GM23338 (cell line): ENCODE measurements around the gene PER3. TPM values are rescaled to one million over a fixed set of nuclear protein-coding genes. Genes with fewer than 3 reads are reported as not detected.

ENCODE experiments used
- ATAC-seq: fragments of 200-7000 bp; cut with Tn5 transposase; 3 replicates; pipeline ENCODE4 v1.9.1; 2020
- DNase-seq: peaks from one replicate; pipeline ENCODE4 v3.0.0-alpha.2; 2015; ENCODE audit warnings: low spot score
- H2AFZ ChIP-seq: fragments of 200-600 bp; sonication (generic); 2 replicates; pipeline ENCODE4 v1.8.0; 2016; ENCODE audit warnings: antibody characterized with exemption, mild to moderate bottlenecking, moderate library complexity
- H3F3A ChIP-seq: fragments of 200-600 bp; sonication (generic); replicated peaks from 2 replicates; pipeline ENCODE4 v1.8.0; 2017; ENCODE audit warnings: antibody characterized with exemption, mixed run types, low read depth
- H3K27ac ChIP-seq: fragments of 200-600 bp; sonication (generic); 2 replicates; pipeline ENCODE4 v1.6.1; 2016; ENCODE audit warnings: low read depth
- H3K27me3 ChIP-seq: fragments of 200-600 bp; sonication (generic); 2 replicates; pipeline ENCODE4 v1.8.0; 2016; ENCODE audit warnings: mild to moderate bottlenecking, mixed run types, moderate library complexity; ENCODE audit not compliant: insufficient read depth
- H3K36me3 ChIP-seq: fragments of 200-600 bp; sonication (generic); 2 replicates; pipeline ENCODE4 v1.8.0; 2016; ENCODE audit warnings: mild to moderate bottlenecking; ENCODE audit not compliant: insufficient read depth
- H3K4me1 ChIP-seq: fragments of 200-600 bp; sonication (generic); 2 replicates; pipeline ENCODE4 v1.8.0; 2016; ENCODE audit warnings: mild to moderate bottlenecking, moderate library complexity; ENCODE audit not compliant: insufficient read depth
- H3K4me2 ChIP-seq: fragments of 200-600 bp; sonication (generic); 2 replicates; pipeline ENCODE4 v1.7.1; 2017; ENCODE audit warnings: mixed run types
- H3K4me3 ChIP-seq: fragments of 200-600 bp; sonication (generic); 2 replicates; pipeline ENCODE4 v1.6.1; 2016; ENCODE audit warnings: mixed run types
- H3K79me2 ChIP-seq: fragments of 200-600 bp; sonication (generic); replicated peaks from 2 replicates; pipeline ENCODE4 v1.8.0; 2017; ENCODE audit warnings: mild to moderate bottlenecking; ENCODE audit not compliant: insufficient read depth
- H3K9me2 ChIP-seq: fragments of 200-600 bp; sonication (generic); 2 replicates; pipeline ENCODE4 v1.8.0; 2017; ENCODE audit not compliant: insufficient read depth
- H4K20me1 ChIP-seq: fragments of 200-600 bp; sonication (generic); replicated peaks from 2 replicates; pipeline ENCODE4 v1.8.0; 2017; ENCODE audit warnings: mild to moderate bottlenecking; ENCODE audit not compliant: insufficient read depth
- H3K27ac Mint-ChIP-seq: 2 replicates; pipeline ENCODE4 v1.8.0; 2020; ENCODE audit warnings: inconsistent platforms, mild to moderate bottlenecking, moderate library complexity, mixed read lengths
- H3K27me3 Mint-ChIP-seq: 3 replicates; pipeline ENCODE4 v1.8.0; 2022; ENCODE audit warnings: low read depth, mild to moderate bottlenecking, moderate library complexity, mixed read lengths, inconsistent platforms; ENCODE audit not compliant: insufficient read depth, poor library complexity
- H3K36me3 Mint-ChIP-seq: 3 replicates; pipeline ENCODE4 v1.8.0; 2021; ENCODE audit warnings: low read depth, mild to moderate bottlenecking, inconsistent platforms, moderate library complexity, mixed read lengths
- H3K4me1 Mint-ChIP-seq: 3 replicates; pipeline ENCODE4 v1.8.0; 2020; ENCODE audit warnings: mild to moderate bottlenecking, inconsistent platforms, mixed read lengths
- H3K4me3 Mint-ChIP-seq: 3 replicates; pipeline ENCODE4 v1.8.0; 2021; ENCODE audit warnings: moderate library complexity, mild to moderate bottlenecking, inconsistent platforms, mixed read lengths
- H3K9me3 Mint-ChIP-seq: 3 replicates; pipeline ENCODE4 v1.8.0; 2020; ENCODE audit warnings: moderate library complexity, mild to moderate bottlenecking, inconsistent platforms, mixed read lengths
- CREB1 ChIP-seq: fragments of 250-450 bp; sonication (Bioruptor Pico); IDR thresholded peaks from 2 replicates; pipeline ENCODE4 v1.5.0; 2020; ENCODE audit warnings: low read depth, mild to moderate bottlenecking, moderate library complexity
- EZH2 ChIP-seq: fragments of 200-600 bp; sonication (generic); IDR thresholded peaks from one replicate; pipeline ENCODE4 v1.8.0; 2017; ENCODE audit warnings: antibody characterized with exemption, mild to moderate bottlenecking, low read depth; ENCODE audit not compliant: unreplicated experiment
- EZH2phosphoT487 ChIP-seq: fragments of 200-600 bp; sonication (generic); IDR thresholded peaks from one replicate; pipeline ENCODE4 v1.8.1; 2018; ENCODE audit warnings: antibody characterized with exemption; ENCODE audit not compliant: unreplicated experiment
- JUNB ChIP-seq: IDR thresholded peaks from one replicate; pipeline ENCODE4 v1.6.1; 2016; ENCODE audit warnings: antibody characterized with exemption; ENCODE audit not compliant: unreplicated experiment
- NANOG ChIP-seq: IDR thresholded peaks from 2 replicates; pipeline ENCODE4 v1.6.1; 2016; ENCODE audit warnings: antibody characterized with exemption, borderline replicate concordance
- POLR2AphosphoS5 ChIP-seq: IDR thresholded peaks from 2 replicates; pipeline ENCODE4 v1.6.1; 2016; ENCODE audit warnings: antibody characterized with exemption, low read depth
- REST ChIP-seq: IDR thresholded peaks from one replicate; pipeline ENCODE4 v1.6.1; 2018; ENCODE audit warnings: antibody characterized with exemption; ENCODE audit not compliant: unreplicated experiment
- STAT1 ChIP-seq: IDR thresholded peaks from one replicate; pipeline ENCODE4 v1.6.1; 2016; ENCODE audit warnings: antibody characterized with exemption; ENCODE audit not compliant: unreplicated experiment
- ZNF114 ChIP-seq: fragments of 250-450 bp; sonication (Bioruptor Pico); IDR thresholded peaks from 2 replicates; pipeline ENCODE4 v1.5.0; 2020; ENCODE audit warnings: mild to moderate bottlenecking, moderate library complexity
- ZNF331 ChIP-seq: fragments of 250-450 bp; sonication (Bioruptor Pico); IDR thresholded peaks from 2 replicates; pipeline ENCODE4 v1.5.0; 2020; ENCODE audit warnings: low read depth, mild to moderate bottlenecking, moderate library complexity
- polyA plus RNA-seq: library from polyadenylated mRNA; unstranded; fragments of >200 nt; fragmentation: Nextera tagmentation; extraction: Ambion mirVana; gene quantifications from 2 replicates; pipeline ENCODE4 v1.2.1, GENCODE V29; 2016
- total RNA-seq: library from RNA; depleted of rRNA; stranded (reverse); fragments of >200 nt; shearing (Covaris generic); gene quantifications from 2 replicates; pipeline ENCODE4 v1.2.3, GENCODE V29; 2014
- TF ChIP-seq, protein P1 (sequence below): fragments of 250-450 bp; sonication (Bioruptor Pico); IDR thresholded peaks from 2 replicates; pipeline ENCODE4 v1.5.0; 2020; ENCODE audit warnings: mild to moderate bottlenecking, moderate library complexity
- TF ChIP-seq, protein P2 (sequence below): IDR thresholded peaks from 2 replicates; pipeline ENCODE4 v1.6.1; 2016; ENCODE audit warnings: antibody characterized with exemption
- TF ChIP-seq, protein P3 (sequence below), 2 experiments: fragments of 200-600 bp in 1 of 2; sonication (generic) in 1 of 2; conservative IDR thresholded peaks; 2 replicates each; pipeline versions ENCODE4 v1.5.1 to v1.6.1; 2016 to 2017; ENCODE audit warnings: antibody characterized with exemption in 2 of 2, low read depth in 2 of 2, mild to moderate bottlenecking in 2 of 2, moderate library complexity in 1 of 2

Gene PER3
- total and polyA plus RNA-seq, 2 experiments from 2014 or later = 6.1 to 16.4 TPM

GRCh38 chr1:7749126-7749525 is 35.0 kb upstream of the PER3 start:
- H3K4me2 ChIP-seq = no peak overlapping the region
- no peaks in the 10 kb centered on the region; the same call in 1 of the 2 replicates for H3K36me3 ChIP-seq
- no peaks in the 10 kb centered on the region for H3F3A ChIP-seq
- no peaks in the 10 kb centered on the region for H3K9me2 ChIP-seq
- H3K27ac ChIP-seq = no peak overlapping the region
- no peak for ATAC-seq
- H3K4me1 ChIP-seq = peaks cover 4% of the 10 kb centered on the region; the same call in 1 of the 2 replicates
- H3K4me3 ChIP-seq = no peak overlapping the region
- no peak overlapping the region for H2AFZ ChIP-seq
- Mint-ChIP-seq H3K27ac (no peak overlapping the region), H3K36me3 (no peaks in the 10 kb centered on the region; the same call in 2 of the 3 replicates), H3K9me3 (no peaks in the 10 kb centered on the region), H3K4me1 (peaks cover 18% of the 10 kb centered on the region), H3K27me3 (no peaks in the 10 kb centered on the region), H3K4me3 (no peak overlapping the region)
- no peak for DNase-seq
- no peak for TF ChIP-seq JUNB
- TF ChIP-seq, protein P1, sequence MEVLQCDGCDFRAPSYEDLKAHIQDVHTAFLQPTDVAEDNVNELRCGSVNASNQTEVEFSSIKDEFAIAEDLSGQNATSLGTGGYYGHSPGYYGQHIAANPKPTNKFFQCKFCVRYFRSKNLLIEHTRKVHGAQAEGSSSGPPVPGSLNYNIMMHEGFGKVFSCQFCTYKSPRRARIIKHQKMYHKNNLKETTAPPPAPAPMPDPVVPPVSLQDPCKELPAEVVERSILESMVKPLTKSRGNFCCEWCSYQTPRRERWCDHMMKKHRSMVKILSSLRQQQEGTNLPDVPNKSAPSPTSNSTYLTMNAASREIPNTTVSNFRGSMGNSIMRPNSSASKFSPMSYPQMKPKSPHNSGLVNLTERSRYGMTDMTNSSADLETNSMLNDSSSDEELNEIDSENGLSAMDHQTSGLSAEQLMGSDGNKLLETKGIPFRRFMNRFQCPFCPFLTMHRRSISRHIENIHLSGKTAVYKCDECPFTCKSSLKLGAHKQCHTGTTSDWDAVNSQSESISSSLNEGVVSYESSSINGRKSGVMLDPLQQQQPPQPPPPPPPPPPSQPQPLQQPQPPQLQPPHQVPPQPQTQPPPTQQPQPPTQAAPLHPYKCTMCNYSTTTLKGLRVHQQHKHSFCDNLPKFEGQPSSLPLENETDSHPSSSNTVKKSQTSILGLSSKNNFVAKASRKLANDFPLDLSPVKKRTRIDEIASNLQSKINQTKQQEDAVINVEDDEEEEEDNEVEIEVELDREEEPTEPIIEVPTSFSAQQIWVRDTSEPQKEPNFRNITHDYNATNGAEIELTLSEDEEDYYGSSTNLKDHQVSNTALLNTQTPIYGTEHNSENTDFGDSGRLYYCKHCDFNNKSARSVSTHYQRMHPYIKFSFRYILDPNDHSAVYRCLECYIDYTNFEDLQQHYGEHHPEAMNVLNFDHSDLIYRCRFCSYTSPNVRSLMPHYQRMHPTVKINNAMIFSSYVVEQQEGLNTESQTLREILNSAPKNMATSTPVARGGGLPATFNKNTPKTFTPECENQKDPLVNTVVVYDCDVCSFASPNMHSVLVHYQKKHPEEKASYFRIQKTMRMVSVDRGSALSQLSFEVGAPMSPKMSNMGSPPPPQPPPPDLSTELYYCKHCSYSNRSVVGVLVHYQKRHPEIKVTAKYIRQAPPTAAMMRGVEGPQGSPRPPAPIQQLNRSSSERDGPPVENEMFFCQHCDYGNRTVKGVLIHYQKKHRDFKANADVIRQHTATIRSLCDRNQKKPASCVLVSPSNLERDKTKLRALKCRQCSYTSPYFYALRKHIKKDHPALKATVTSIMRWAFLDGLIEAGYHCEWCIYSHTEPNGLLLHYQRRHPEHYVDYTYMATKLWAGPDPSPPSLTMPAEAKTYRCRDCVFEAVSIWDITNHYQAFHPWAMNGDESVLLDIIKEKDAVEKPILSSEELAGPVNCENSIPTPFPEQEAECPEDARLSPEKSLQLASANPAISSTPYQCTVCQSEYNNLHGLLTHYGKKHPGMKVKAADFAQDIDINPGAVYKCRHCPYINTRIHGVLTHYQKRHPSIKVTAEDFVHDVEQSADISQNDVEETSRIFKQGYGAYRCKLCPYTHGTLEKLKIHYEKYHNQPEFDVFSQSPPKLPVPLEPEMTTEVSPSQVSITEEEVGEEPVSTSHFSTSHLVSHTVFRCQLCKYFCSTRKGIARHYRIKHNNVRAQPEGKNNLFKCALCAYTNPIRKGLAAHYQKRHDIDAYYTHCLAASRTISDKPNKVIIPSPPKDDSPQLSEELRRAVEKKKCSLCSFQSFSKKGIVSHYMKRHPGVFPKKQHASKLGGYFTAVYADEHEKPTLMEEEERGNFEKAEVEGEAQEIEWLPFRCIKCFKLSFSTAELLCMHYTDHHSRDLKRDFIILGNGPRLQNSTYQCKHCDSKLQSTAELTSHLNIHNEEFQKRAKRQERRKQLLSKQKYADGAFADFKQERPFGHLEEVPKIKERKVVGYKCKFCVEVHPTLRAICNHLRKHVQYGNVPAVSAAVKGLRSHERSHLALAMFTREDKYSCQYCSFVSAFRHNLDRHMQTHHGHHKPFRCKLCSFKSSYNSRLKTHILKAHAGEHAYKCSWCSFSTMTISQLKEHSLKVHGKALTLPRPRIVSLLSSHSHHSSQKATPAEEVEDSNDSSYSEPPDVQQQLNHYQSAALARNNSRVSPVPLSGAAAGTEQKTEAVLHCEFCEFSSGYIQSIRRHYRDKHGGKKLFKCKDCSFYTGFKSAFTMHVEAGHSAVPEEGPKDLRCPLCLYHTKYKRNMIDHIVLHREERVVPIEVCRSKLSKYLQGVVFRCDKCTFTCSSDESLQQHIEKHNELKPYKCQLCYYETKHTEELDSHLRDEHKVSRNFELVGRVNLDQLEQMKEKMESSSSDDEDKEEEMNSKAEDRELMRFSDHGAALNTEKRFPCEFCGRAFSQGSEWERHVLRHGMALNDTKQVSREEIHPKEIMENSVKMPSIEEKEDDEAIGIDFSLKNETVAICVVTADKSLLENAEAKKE (CRISPR knock-in tag) = no peak
- TF ChIP-seq ZNF114 (CRISPR knock-in tag) = no peak
- no peak for TF ChIP-seq POLR2AphosphoS5
- TF ChIP-seq NANOG = no peak
- TF ChIP-seq, protein P2, sequence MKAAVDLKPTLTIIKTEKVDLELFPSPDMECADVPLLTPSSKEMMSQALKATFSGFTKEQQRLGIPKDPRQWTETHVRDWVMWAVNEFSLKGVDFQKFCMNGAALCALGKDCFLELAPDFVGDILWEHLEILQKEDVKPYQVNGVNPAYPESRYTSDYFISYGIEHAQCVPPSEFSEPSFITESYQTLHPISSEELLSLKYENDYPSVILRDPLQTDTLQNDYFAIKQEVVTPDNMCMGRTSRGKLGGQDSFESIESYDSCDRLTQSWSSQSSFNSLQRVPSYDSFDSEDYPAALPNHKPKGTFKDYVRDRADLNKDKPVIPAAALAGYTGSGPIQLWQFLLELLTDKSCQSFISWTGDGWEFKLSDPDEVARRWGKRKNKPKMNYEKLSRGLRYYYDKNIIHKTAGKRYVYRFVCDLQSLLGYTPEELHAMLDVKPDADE = no peak
- no peak for TF ChIP-seq CREB1 (CRISPR knock-in tag)
- no peak for TF ChIP-seq REST
- no peak for TF ChIP-seq ZNF331 (CRISPR knock-in tag)
- TF ChIP-seq EZH2phosphoT487 = no peak
- TF ChIP-seq STAT1 = no peak
- TF ChIP-seq EZH2 = no peak
- TF ChIP-seq, protein P3, sequence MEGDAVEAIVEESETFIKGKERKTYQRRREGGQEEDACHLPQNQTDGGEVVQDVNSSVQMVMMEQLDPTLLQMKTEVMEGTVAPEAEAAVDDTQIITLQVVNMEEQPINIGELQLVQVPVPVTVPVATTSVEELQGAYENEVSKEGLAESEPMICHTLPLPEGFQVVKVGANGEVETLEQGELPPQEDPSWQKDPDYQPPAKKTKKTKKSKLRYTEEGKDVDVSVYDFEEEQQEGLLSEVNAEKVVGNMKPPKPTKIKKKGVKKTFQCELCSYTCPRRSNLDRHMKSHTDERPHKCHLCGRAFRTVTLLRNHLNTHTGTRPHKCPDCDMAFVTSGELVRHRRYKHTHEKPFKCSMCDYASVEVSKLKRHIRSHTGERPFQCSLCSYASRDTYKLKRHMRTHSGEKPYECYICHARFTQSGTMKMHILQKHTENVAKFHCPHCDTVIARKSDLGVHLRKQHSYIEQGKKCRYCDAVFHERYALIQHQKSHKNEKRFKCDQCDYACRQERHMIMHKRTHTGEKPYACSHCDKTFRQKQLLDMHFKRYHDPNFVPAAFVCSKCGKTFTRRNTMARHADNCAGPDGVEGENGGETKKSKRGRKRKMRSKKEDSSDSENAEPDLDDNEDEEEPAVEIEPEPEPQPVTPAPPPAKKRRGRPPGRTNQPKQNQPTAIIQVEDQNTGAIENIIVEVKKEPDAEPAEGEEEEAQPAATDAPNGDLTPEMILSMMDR (conservative IDR thresholded peaks at IDR 0.05; ENCODE audit: low read depth in 2 of 2) = no peak
- H4K20me1 ChIP-seq = no peaks in the 10 kb centered on the region
- no peaks in the 10 kb centered on the region for H3K79me2 ChIP-seq
- no peaks in the 10 kb centered on the region for H3K27me3 ChIP-seq
